HG03520 (cell line): ENCODE measurements around the gene SPDYE16.
"Not testable (repeated sequence)": the region's sequence is repeated elsewhere in the genome, so short reads cannot be mapped to it uniquely, and the experiment has no call there.

Source experiments
- ATAC-seq: cut with Tn5 transposase; IDR thresholded peaks from one replicate; pipeline ENCODE4 v1.9.1; 2021; ENCODE audit warnings: mild to moderate bottlenecking, moderate library complexity; ENCODE audit not compliant: unreplicated experiment

The SPDYE16 gene

GRCh38 chr7:76505168-76506080 is 37.7 kb downstream of the SPDYE16 start:
- no peak for ATAC-seq

DNA sequence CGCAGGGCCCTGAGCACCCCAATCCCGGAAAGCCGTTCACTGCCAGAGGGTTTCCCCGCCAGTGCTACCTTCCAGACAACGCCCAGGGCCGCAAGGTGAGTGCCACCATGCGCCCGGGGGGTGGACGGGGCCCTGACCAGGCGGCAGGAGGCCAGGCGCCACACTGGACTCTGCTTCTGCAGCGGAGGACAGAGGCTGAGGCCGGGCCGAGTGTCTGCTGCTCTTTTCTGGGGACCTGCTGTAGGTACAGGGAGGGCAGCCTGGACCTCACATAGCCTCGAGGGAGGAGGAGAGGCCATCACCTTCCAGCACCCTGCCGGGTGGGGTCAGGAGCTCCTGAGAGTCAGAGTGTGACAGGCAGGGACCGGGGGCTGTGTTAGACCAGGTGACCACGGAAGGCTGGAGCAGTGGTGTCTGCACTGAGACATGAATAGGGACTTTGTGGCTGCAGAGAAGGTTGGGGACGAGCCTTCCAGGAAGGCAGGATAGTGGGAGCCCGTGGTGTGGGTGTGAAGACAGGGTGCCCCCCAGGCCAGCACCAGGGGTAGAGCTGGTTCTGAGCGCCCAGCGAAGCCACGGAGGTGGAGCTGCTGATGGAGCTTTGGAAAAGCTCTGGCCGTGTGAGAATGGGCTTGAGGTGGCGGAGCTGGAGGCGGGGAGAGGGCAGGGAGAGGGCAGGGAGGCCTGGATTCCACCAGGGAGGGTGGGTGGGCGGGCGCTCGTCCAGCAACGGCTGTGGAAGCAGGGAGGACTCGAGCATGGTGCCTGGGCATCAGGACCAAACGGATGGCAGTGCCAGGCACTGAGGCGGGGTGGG is 38.5 kb downstream of the SPDYE16 start:
- ATAC-seq: not testable (repeated sequence)

DNA sequence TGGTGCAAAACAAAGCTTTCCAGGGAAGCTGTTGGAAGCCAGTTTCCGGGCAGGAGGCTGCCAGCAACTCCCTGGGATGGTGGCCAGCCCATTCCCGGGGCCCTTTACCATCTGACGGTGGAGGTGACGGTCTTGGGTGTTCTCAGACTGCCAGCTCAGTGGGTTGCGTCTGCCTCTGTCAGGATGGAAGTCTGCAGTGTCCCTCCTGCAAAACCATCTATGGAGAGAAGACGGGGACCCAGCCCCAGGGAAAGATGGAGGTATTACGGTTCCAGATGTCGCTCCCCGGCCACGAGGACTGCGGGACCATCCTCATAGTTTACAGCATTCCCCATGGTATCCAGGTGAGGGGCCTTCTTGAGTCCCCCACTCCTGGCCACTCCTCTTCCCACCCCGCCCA is 39.9 kb downstream of the SPDYE16 start:
- ATAC-seq: not testable (repeated sequence)

DNA sequence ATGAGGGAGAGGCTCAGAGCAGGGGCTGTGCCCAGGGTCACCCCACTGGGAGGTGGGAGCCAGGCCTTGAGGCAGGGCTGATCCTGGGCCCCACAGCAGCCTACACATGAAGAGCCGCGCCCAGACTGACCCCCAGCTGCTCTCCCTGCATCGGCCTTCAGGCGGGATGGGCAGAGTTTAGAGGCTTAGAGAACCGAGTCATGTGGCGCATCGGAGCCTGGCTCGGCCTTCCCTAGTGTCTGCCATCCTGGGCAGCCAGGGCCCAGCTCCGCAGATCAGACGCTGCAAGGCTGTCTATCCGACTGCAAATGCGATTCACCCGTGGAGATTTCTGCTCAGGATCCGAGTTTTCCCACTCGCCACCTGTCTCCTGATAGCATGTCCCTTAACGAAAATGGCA is 40.3 kb downstream of the SPDYE16 start:
- not testable (repeated sequence) for ATAC-seq

- not testable (repeated sequence) for ATAC-seq
Measured at GRCh38 chr7:76502224-76502623, 40.9 kb downstream of the SPDYE16 start.

DNA sequence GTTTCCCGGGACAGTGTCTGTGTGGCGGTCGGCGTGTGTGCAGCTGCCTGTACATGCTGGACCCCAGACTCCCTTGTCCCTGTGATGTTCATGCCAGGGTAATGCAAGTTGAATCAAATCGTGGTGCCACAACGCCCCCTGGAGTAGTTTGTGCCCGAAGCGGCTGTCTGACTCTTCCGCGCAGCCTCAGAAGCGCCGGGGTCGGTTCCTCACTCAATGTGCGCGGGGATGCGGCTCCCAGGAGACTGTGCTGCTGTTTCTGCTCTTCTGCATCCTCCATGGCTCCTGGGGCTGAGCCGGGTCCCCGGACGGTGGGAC is 43.2 kb downstream of the SPDYE16 start:
- not testable (repeated sequence) for ATAC-seq

GRCh38 chr7:76499201-76499923 is 43.7 kb downstream of the SPDYE16 start:
- not testable (repeated sequence) for ATAC-seq

DNA sequence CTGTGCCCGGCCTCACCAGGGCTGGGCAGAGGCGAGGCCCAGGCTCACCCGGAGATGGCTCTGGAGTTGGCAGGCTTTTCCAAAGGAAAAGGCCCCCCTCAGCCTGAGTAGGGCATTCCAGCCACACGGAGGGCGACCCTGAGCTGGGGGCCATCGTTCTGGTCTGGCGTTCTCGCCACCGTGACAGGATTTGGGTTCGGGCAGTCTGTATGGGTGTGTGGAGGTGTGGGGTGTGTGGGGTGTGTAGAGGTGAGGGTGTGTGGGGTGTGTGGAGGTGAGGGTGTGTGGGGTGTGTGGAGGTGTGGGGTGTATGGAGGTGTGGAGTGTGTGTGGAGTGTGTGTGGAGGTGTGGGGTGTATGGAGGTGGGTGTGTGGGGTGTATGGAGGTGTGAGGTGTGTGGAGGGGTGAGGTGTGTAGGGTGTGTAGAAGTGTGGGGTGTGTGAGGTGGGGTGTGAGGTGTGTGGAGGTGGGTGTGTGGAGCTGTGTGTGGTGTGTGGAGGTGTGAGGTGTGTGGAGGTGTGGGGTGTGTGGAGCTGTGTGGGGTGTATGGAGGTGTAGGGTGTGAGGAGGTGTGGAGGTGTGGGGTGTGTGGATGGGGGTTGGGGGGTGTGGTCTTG is 44.4 kb downstream of the SPDYE16 start:
- ATAC-seq: not testable (repeated sequence)

- ATAC-seq: not testable (repeated sequence)
Measured at GRCh38 chr7:76497918-76498582, 45.0 kb downstream of the SPDYE16 start.

DNA sequence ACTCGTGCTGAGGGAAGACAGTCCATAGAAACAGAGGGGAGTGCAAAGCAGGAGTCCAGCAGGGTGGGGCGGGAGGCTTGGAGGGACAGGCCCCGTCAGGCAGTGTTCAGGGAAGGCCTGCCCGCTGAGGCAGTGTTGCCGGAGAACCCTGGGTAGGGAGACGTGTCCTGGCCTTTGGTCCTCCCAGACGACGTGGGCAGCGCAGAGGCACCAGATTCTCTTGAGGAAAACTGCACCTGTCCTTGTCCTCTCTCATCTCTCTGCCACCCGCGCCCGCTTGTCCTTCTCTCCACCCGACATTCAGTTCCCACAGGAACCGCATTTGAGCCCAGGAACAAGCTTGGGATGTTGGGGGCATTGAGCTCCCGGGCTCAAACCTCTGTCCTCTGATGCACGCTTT is 47.4 kb downstream of the SPDYE16 start:
- ATAC-seq: not testable (repeated sequence)

GRCh38 chr7:76492139-76492538 is 51.0 kb downstream of the SPDYE16 start:
- ATAC-seq: not testable (repeated sequence)

GRCh38 chr7:76487969-76488368 is 55.1 kb downstream of the SPDYE16 start:
- ATAC-seq: not testable (repeated sequence)

- peak; percentile 100 for ATAC-seq
Measured at GRCh38 chr7:76486618-76487017, 56.5 kb downstream of the SPDYE16 start.

DNA sequence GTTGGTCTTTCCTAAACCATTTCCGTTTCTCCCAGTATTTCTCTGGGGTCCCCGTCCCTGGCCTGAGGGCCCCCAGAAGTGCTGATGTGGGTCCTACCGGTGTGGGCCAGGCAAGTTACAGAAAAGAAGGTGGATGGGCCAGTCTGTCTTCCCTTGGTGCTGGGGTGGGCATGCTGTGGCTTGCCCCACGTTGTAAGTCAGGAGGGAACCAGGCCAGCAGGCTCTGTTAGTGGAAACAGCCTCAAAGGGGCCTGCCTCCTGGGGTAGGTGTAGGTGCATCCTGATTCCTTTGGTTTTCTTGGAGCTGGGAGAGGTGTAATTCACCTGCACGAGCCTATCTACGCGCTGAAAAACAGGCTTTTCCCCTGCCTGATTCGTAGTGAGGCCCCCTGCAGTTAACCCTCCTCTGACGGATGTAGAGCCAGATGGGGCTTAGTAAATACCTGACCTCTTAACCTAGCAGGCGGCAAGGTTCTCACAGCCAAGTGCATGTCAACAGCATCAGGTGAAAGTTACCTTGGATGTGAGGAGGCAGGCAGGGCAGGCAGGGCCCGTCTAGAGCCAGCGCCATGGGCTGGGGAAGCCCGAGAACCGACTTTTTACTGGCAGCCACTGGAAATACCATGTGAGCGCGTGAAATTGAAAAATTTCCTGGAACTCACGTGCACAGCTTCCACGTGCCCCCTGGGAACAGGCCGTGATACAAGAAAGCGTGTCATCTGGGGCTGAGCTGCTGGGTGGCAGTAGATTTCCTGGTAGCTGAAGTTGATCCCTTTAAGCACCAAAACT is 57.1 kb downstream of the SPDYE16 start:
- peak; percentile 3 for ATAC-seq

DNA sequence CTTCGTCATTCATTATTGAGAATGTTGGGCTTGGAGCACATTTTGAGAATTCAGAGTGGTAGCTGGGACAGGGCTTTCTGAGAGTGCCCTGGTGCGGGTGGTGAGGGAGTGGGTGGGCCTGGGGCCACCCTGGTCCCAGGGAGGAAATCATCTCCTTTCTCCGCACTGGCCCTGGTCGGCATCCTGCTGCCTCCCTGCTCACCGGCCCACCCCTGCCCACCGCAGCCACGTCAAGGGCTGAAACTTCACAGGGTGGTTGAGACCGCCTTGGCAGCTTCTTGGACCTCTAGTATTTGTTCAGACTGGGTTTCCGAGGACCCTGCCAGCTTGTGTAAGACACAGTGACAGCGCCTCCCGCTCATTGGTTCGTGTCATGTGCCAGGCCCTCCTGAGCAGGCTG is 58.6 kb downstream of the SPDYE16 start:
- not testable (repeated sequence) for ATAC-seq

DNA sequence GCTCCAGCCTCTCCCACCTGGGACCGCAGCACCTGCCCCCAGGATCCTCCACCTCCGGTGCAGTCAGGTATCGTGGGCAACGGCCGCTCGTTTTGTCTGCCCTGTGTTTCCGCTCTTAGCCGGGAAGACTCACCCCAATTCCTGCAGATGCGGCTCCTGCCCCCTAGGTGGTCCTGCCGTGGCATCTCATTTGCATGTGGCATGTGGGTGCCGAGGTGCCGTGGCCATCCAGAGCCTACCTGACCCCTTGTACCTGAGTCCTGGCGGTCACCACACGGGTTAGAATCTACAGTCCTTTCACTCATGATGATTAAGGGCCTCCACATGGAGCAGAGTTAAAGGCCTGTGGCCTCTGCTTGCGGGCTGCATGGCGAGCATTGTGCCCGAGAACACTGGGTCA is 60.0 kb downstream of the SPDYE16 start:
- not testable (repeated sequence) for ATAC-seq

- not testable (repeated sequence) for ATAC-seq
Measured at GRCh38 chr7:76482660-76483059, 60.4 kb downstream of the SPDYE16 start.
